ENCODE measurements around the gene C1orf21.

DNA sequence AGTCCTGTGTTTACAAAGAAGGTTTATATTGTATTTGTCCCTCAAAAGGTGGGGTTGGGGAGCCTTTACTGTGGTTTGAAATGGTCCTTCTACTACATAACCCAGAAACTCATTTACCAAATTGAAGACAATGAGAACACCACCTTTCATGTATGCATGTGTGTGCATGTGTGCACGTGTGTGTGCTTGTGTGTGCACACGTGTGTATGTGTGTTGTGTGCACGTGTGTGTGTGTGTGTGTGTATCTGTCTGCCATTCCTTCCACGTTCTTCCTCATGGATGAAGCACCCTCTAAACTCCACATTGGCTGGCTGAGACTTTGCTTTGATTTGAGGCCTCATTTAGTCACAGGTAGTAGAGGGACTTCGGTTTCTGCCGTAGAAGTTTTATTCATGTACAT lies 229.7 kb downstream of the C1orf21 start:
- TF ChIP-seq NFE2L2 (IDR thresholded peaks at IDR 0.05; ENCODE audit: low read depth, low read length) (no peak), POLR2A (IDR thresholded peaks at IDR 0.05; ENCODE audit: low read depth, low read length) (no peak), MXI1 (IDR thresholded peaks at IDR 0.05; ENCODE audit: borderline replicate concordance, low read depth, low read length) (no peak), MAZ (IDR thresholded peaks at IDR 0.05; ENCODE audit: borderline replicate concordance, low read depth, low read length) (no peak)
- TF ChIP-seq, protein P1, sequence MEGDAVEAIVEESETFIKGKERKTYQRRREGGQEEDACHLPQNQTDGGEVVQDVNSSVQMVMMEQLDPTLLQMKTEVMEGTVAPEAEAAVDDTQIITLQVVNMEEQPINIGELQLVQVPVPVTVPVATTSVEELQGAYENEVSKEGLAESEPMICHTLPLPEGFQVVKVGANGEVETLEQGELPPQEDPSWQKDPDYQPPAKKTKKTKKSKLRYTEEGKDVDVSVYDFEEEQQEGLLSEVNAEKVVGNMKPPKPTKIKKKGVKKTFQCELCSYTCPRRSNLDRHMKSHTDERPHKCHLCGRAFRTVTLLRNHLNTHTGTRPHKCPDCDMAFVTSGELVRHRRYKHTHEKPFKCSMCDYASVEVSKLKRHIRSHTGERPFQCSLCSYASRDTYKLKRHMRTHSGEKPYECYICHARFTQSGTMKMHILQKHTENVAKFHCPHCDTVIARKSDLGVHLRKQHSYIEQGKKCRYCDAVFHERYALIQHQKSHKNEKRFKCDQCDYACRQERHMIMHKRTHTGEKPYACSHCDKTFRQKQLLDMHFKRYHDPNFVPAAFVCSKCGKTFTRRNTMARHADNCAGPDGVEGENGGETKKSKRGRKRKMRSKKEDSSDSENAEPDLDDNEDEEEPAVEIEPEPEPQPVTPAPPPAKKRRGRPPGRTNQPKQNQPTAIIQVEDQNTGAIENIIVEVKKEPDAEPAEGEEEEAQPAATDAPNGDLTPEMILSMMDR (conservative IDR thresholded peaks at IDR 0.05; ENCODE audit: low read depth, low read length) = no peak
- TF ChIP-seq, protein P2, sequence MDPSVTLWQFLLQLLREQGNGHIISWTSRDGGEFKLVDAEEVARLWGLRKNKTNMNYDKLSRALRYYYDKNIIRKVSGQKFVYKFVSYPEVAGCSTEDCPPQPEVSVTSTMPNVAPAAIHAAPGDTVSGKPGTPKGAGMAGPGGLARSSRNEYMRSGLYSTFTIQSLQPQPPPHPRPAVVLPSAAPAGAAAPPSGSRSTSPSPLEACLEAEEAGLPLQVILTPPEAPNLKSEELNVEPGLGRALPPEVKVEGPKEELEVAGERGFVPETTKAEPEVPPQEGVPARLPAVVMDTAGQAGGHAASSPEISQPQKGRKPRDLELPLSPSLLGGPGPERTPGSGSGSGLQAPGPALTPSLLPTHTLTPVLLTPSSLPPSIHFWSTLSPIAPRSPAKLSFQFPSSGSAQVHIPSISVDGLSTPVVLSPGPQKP (IDR thresholded peaks at IDR 0.05; ENCODE audit: borderline replicate concordance, low read depth, low read length) = no peak
